Peyer's patch (tissue), 4 donors: ENCODE data around the gene ZBTB6.

ENCODE experiments used
- CTCF ChIP-seq, 6 experiments: fragments of 450-650 bp in 4 of 6; fragments of 200-600 bp in 2 of 6; sonication (generic) in 1 of 6; IDR thresholded peaks; one replicate each; pipeline ENCODE4 v1.5.1; 2017 to 2019; ENCODE audit warnings: antibody characterized with exemption in 6 of 6, mild to moderate bottlenecking in 3 of 6, moderate library complexity in 1 of 6
- POLR2A ChIP-seq, 2 donors: fragments of 450-650 bp; IDR thresholded peaks; one replicate each; pipeline ENCODE4 v1.5.1; 2017; ENCODE audit warnings: antibody characterized with exemption in 2 of 2, mild to moderate bottlenecking in 2 of 2, moderate library complexity in 2 of 2

GRCh38 chr9:122897969-122898368 lies 15.2 kb downstream of the ZBTB6 start:
- TF ChIP-seq CTCF (IDR thresholded peaks at IDR 0.05) (no peak), POLR2A (IDR thresholded peaks at IDR 0.05) (no peak)
